Activated T-cell treated with anti-CD3 and anti-CD28 coated beads, Interleukin-2, amount 50 U/mL, for 48 hours (primary cell): ENCODE results near the gene C15orf39.
A peak's percentile ranks its signal among the peaks of the same experiment; 100 is the strongest.
"Not testable (repeated sequence)": the region's sequence is repeated elsewhere in the genome, so short reads cannot be mapped to it uniquely, and the experiment has no call there.

ENCODE experiments used
- DNase-seq, 2 experiments: peaks; one replicate each; pipeline ENCODE4 v3.0.0-alpha.2; 2020

Gene C15orf39

GRCh38 chr15:75213212-75213767, 11.6 kb downstream of the C15orf39 start:
- DNase-seq: no peak

- no peak for DNase-seq
Measured at GRCh38 chr15:75213768-75214221, 12.1 kb downstream of the C15orf39 start.

- DNase-seq: no peak
Measured at GRCh38 chr15:75214293-75215096, 12.8 kb downstream of the C15orf39 start.

GRCh38 chr15:75215107-75216004, 13.7 kb downstream of the C15orf39 start:
- peak; percentile 30 to 32 for DNase-seq

GRCh38 chr15:75217012-75217411, 15.3 kb downstream of the C15orf39 start:
- no peak for DNase-seq

GRCh38 chr15:75217574-75217973, 15.9 kb downstream of the C15orf39 start:
- DNase-seq: not testable (repeated sequence)

GRCh38 chr15:75219507-75219929, 17.8 kb downstream of the C15orf39 start:
- DNase-seq: not testable (repeated sequence)

- no peak for DNase-seq
Measured at GRCh38 chr15:75223688-75224087, 22.0 kb downstream of the C15orf39 start.

- no peak for DNase-seq
Measured at GRCh38 chr15:75224281-75224680, 22.6 kb downstream of the C15orf39 start.

GRCh38 chr15:75225102-75225836, 23.6 kb downstream of the C15orf39 start:
- not testable (repeated sequence) for DNase-seq

- DNase-seq: no peak
Measured at GRCh38 chr15:75225951-75226732, 24.5 kb downstream of the C15orf39 start.

- DNase-seq: not testable (repeated sequence)
Measured at GRCh38 chr15:75227112-75227511, 25.4 kb downstream of the C15orf39 start.

- no peak for DNase-seq
Measured at GRCh38 chr15:75227663-75228280, 26.1 kb downstream of the C15orf39 start.

GRCh38 chr15:75228787-75229186, 27.1 kb downstream of the C15orf39 start:
- no peak for DNase-seq

GRCh38 chr15:75229191-75230015, 27.7 kb downstream of the C15orf39 start:
- DNase-seq: no peak

- DNase-seq: no peak
Measured at GRCh38 chr15:75230016-75230343, 28.3 kb downstream of the C15orf39 start.

- DNase-seq: no peak
Measured at GRCh38 chr15:75230551-75231371, 29.1 kb downstream of the C15orf39 start.

- no peak for DNase-seq
Measured at GRCh38 chr15:75231836-75232235, 30.2 kb downstream of the C15orf39 start.

- DNase-seq: no peak
Measured at GRCh38 chr15:75232252-75232813, 30.7 kb downstream of the C15orf39 start.
